Parathyroid adenoma (tissue), 2 donors: ENCODE data around the gene ADCY2.

ENCODE experiments used
- H2AFZ ChIP-seq: fragments of 300-600 bp; sonication (generic); one replicate; pipeline ENCODE4 v1.7.0; 2017; ENCODE audit warnings: antibody characterized with exemption, mild to moderate bottlenecking
- H3K27ac ChIP-seq: fragments of 300-600 bp; sonication (generic); one replicate; pipeline ENCODE4 v1.7.0; 2017
- H3K27me3 ChIP-seq: fragments of 300-600 bp; sonication (generic); one replicate; pipeline ENCODE4 v1.7.0; 2017; ENCODE audit warnings: low read length; ENCODE audit not compliant: control insufficient read depth, insufficient read depth
- H3K36me3 ChIP-seq: fragments of 300-600 bp; sonication (generic); one replicate; pipeline ENCODE4 v1.7.0; 2017; ENCODE audit warnings: low read length; ENCODE audit not compliant: control insufficient read depth, insufficient read depth
- H3K4me1 ChIP-seq: fragments of 300-600 bp; sonication (generic); one replicate; pipeline ENCODE4 v1.7.0; 2017; ENCODE audit warnings: control low read depth
- H3K4me2 ChIP-seq: fragments of 300-600 bp; sonication (generic); one replicate; pipeline ENCODE4 v1.7.0; 2017; ENCODE audit warnings: low read length
- H3K4me3 ChIP-seq: fragments of 300-600 bp; sonication (generic); one replicate; pipeline ENCODE4 v1.7.0; 2017; ENCODE audit warnings: low read depth, low read length
- H3K79me2 ChIP-seq: fragments of 300-600 bp; sonication (generic); one replicate; pipeline ENCODE4 v1.7.0; 2017; ENCODE audit warnings: control low read depth
- H3K9ac ChIP-seq: fragments of 300-600 bp; sonication (generic); one replicate; pipeline ENCODE4 v1.7.0; 2017; ENCODE audit warnings: mild to moderate bottlenecking
- H3K9me3 ChIP-seq: fragments of 300-600 bp; sonication (generic); one replicate; pipeline ENCODE4 v1.7.0; 2017; ENCODE audit warnings: low read length; ENCODE audit not compliant: control insufficient read depth
- CTCF ChIP-seq: fragments of 300-600 bp; sonication (generic); IDR thresholded peaks from one replicate; pipeline ENCODE4 v1.7.0; 2017; ENCODE audit warnings: antibody characterized with exemption, mild to moderate bottlenecking
- donor health status: primary hyperparathyroidism.

ADCY2 gene

GRCh38 chr5:7856855-7857254 is 460.9 kb downstream of the ADCY2 start:
- H3K36me3 ChIP-seq = no peaks in the 10 kb centered on the region
- no peak overlapping the region for H3K9ac ChIP-seq
- H3K4me3 ChIP-seq = no peak overlapping the region
- H3K4me2 ChIP-seq = no peak overlapping the region
- no peaks in the 10 kb centered on the region for H3K9me3 ChIP-seq
- H3K27me3 ChIP-seq = no peaks in the 10 kb centered on the region
- peak; percentile 89 for TF ChIP-seq CTCF
- no peaks in the 10 kb centered on the region for H3K79me2 ChIP-seq
- peaks cover 24% of the 10 kb centered on the region for H3K4me1 ChIP-seq
- no peak overlapping the region for H2AFZ ChIP-seq
- H3K27ac ChIP-seq = peak overlapping the region; percentile 91

- H3K9me3 ChIP-seq = no peaks in the 10 kb centered on the region
- no peak overlapping the region for H3K9ac ChIP-seq
- H3K4me2 ChIP-seq = peak overlapping the region; percentile 54
- no peaks in the 10 kb centered on the region for H3K36me3 ChIP-seq
- H3K4me1 ChIP-seq = peaks cover 20% of the 10 kb centered on the region
- no peak for TF ChIP-seq CTCF
- peak overlapping the region; percentile 61 for H2AFZ ChIP-seq
- H3K27me3 ChIP-seq = no peaks in the 10 kb centered on the region
- peak overlapping the region; percentile 91 for H3K27ac ChIP-seq
- H3K79me2 ChIP-seq = no peaks in the 10 kb centered on the region
- peak overlapping the region; percentile 8 for H3K4me3 ChIP-seq
Measured at GRCh38 chr5:7857361-7857760, 461.4 kb downstream of the ADCY2 start.

GRCh38 chr5:7857926-7858632 is 462.1 kb downstream of the ADCY2 start:
- Histone ChIP-seq H3K9me3 (no peaks in the 10 kb centered on the region), H3K4me1 (peaks cover 18% of the 10 kb centered on the region), H3K9ac (no peak overlapping the region), H3K27me3 (no peaks in the 10 kb centered on the region), H3K36me3 (no peaks in the 10 kb centered on the region), H3K79me2 (no peaks in the 10 kb centered on the region), H3K27ac (peak overlapping the region; percentile 91), H3K4me2 (peak overlapping the region; percentile 54), H3K4me3 (peak overlapping the region; percentile 14), H2AFZ (peak overlapping the region; percentile 61)
- TF ChIP-seq CTCF = no peak

GRCh38 chr5:7866196-7866595 is 470.3 kb downstream of the ADCY2 start:
- H3K27me3 ChIP-seq = no peaks in the 10 kb centered on the region
- H3K4me2 ChIP-seq = no peak overlapping the region
- H3K4me1 ChIP-seq = no peaks in the 10 kb centered on the region
- H3K79me2 ChIP-seq = peaks cover 8% of the 10 kb centered on the region
- H3K9me3 ChIP-seq = no peaks in the 10 kb centered on the region
- H3K9ac ChIP-seq = no peak overlapping the region
- TF ChIP-seq CTCF = no peak
- H3K27ac ChIP-seq = no peak overlapping the region
- H2AFZ ChIP-seq = no peak overlapping the region
- no peaks in the 10 kb centered on the region for H3K36me3 ChIP-seq
- no peak overlapping the region for H3K4me3 ChIP-seq

GRCh38 chr5:7867260-7867659 is 471.3 kb downstream of the ADCY2 start:
- peaks cover 8% of the 10 kb centered on the region for H3K79me2 ChIP-seq
- H3K27ac ChIP-seq = no peak overlapping the region
- no peak overlapping the region for H2AFZ ChIP-seq
- H3K4me3 ChIP-seq = peak overlapping the region; percentile 25
- H3K4me1 ChIP-seq = no peaks in the 10 kb centered on the region
- H3K36me3 ChIP-seq = no peaks in the 10 kb centered on the region
- TF ChIP-seq CTCF = no peak
- H3K4me2 ChIP-seq = peak overlapping the region; percentile 20
- no peak overlapping the region for H3K9ac ChIP-seq
- H3K27me3 ChIP-seq = no peaks in the 10 kb centered on the region
- H3K9me3 ChIP-seq = no peaks in the 10 kb centered on the region
